ENCODE data around the gene CORO2A.

CORO2A gene

DNA sequence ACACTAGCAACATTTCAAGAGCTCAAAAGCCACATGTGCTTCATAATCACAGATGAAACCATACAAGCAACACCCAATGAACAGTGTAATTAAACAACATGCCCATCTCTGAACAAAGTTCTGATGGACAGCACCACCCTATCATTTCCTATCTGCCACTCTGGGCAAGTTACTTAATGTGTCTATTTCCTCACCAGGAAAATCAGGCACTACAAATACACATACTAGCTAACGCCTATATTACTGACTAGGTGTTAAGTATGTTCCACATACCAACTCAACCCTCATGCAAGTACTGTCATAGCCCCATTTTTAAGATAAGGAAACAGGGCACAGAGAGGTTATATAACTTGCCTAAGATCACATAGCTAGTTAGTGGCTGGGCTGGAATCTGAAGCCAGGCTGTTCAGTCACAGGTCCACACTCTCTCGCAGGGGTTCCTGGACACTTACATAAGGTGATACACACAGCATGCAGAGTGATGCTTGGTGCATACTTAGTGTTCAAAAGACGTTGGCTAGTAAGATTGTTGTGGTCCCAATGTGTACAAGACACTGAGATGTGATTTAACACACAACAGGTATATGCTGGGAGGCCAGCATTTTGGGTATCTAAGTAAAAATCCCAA lies 24.2 kb downstream of the CORO2A start:
- no peak for DNase-seq (ENCODE audit: low spot score)

- DNase-seq (ENCODE audit: low spot score): no peak
Measured at GRCh38 chr9:98164912-98165311, 27.5 kb downstream of the CORO2A start.

- no peak for DNase-seq (ENCODE audit: low spot score)
Measured at GRCh38 chr9:98162613-98163012, 29.8 kb downstream of the CORO2A start.

- no peak for DNase-seq (ENCODE audit: low spot score)
Measured at GRCh38 chr9:98161851-98162250, 30.6 kb downstream of the CORO2A start.

DNA sequence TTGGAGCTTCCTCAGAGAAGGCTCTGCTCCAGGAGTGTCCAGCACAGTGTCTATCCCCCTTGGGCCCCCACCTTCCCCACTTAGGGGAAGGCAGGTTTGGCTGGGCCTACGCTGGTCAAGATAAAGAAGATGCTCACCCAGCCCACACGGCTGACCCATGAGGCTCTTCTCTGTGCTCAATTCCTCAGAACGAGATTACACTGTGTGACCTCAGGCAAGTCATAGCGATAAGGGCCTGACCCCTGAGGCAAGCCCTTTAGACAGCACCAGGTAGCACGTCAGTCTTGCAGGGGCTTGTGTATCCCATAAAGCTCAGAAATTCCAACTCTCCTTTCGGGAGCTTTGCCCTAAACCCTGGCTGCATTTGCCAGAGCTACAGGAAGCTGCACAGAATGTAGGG lies 32.6 kb downstream of the CORO2A start:
- DNase-seq (ENCODE audit: low spot score): no peak

GRCh38 chr9:98159301-98159700 lies 33.1 kb downstream of the CORO2A start:
- no peak for DNase-seq (ENCODE audit: low spot score)

DNA sequence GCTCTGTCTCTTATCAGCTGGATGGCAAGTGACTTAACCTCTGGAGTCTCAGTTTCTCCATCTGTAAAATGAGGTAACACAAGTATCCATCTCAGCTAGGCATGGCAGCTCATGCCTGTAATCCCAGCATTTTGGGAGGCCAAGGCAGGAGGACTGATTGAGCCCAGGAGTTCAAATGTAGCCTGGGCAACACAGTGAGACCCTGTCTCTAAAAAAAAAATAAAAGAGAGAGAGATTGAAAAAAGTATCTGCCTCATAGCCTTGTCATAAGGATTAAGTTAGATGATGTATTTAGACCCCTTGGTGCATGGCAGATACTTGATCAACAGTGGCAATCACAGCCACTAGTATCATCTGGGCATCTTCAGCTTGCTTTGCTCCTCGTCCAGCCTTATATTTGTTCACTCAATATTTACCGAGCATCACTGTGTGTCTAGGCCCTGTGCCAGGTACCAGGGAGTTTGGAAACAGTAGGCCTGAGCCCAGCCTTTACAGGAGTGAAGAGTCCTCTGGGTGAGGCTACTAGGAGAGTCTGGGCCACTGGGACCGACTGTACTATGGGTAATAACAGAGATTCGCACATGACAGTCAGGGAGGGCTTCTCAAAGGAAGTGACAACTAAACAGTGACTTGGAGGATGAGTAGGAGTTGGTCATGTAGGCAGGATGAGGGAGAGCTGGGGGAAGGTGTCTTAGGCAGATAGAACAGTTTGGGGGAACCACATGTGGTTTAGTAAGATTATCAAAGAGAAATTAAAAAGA lies 34.2 kb downstream of the CORO2A start:
- no peak for DNase-seq (ENCODE audit: low spot score)

- DNase-seq (ENCODE audit: low spot score): no peak
Measured at GRCh38 chr9:98157372-98157771, 35.1 kb downstream of the CORO2A start.

DNA sequence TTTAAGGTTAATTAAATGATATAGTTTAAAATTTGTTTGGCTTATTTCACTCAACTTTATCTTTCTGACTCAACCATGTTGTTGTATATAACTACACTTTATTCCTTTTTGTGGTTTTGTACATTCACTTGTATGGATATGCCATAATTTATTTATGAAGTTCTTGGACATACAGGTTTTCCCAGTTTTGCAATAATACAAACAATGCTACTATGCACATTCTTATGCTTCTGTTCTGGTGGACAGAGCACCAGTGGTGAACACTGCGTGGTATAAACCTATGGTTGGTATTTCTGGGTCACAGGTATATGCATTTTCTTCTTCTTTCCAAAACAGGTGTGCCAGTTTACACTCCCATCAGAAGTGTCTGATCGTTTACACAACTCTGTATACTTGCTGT lies 37.8 kb downstream of the CORO2A start:
- DNase-seq (ENCODE audit: low spot score): no peak

GRCh38 chr9:98152526-98152925 lies 39.9 kb downstream of the CORO2A start:
- no peak for DNase-seq (ENCODE audit: low spot score)

DNA sequence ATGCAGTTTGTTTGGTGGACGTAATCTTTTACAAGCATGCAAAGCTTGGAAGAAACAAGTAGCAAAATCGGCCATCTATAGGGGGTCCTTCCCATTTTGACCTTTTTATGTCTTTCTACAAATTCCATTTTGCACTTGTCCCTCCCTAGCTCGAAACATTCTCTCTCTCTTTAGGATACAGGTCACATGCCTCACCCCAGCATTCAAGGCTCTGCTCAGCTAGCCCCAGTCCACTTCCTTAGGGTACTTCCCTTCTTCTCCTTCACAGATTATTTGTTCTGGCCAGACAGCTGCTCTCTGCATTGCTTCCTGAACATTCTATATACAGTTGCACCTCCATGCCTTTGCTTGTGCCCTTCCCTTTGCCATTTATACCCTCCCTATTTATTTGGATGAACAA lies 41.7 kb downstream of the CORO2A start:
- no peak for DNase-seq (ENCODE audit: low spot score)

DNA sequence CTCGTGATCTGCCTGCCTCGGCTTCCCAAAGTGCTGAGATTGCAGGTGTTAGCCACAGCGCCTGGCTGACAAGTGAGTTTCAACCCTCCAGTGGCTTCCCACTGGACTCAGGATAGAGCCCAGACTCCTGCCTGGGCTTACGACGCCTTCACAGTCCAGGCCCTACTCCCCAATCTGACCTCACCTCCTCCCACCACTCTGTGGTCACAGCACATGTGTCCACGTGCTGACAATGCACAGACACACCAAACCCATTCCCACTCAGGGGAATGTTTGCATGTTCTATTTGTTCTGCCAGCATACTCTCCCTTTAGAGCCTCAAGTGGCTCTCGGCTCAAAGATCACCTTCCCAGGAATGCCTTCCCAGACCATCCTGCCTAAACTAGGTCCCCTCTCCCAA lies 42.3 kb downstream of the CORO2A start:
- no peak for DNase-seq (ENCODE audit: low spot score)

DNA sequence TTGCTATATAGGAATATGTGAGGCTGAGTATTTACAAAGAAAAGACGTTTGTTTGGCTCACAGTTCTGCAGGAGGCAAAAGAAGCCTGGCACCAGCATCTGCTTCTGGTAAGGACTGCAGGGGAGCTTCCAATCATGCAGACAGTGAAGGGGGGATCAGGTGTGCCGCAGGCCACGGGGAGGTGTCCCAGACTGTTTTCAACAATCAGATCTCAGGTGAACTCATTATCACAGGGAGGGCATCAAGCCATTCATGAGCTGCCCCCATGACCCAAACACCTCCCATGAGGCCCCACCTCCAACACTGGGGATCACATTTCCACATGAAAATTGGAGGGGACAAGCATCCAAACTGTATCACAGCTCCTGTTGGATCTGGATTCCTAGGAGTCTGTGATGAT lies 43.0 kb downstream of the CORO2A start:
- DNase-seq (ENCODE audit: low spot score): no peak

GRCh38 chr9:98148486-98148885 lies 44.0 kb downstream of the CORO2A start:
- no peak for DNase-seq (ENCODE audit: low spot score)

DNA sequence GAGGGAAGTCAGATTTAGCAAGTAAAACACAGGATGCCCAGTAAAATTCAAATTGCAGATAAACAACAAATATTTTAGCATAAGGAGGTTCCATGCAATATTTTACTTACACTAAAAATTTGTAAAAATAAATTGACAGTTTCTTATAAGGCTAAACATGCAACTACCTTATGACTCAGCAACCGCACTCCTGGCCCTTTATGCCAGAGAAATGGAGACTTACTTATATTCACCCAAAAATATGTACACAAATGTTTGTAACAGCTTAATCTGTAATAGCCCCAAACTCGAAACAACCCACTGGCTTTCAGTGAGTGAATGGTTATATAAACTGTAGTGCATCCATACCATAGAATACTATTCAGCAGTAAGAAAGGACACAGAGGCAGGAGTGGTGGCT lies 44.9 kb downstream of the CORO2A start:
- DNase-seq (ENCODE audit: low spot score): no peak

DNA sequence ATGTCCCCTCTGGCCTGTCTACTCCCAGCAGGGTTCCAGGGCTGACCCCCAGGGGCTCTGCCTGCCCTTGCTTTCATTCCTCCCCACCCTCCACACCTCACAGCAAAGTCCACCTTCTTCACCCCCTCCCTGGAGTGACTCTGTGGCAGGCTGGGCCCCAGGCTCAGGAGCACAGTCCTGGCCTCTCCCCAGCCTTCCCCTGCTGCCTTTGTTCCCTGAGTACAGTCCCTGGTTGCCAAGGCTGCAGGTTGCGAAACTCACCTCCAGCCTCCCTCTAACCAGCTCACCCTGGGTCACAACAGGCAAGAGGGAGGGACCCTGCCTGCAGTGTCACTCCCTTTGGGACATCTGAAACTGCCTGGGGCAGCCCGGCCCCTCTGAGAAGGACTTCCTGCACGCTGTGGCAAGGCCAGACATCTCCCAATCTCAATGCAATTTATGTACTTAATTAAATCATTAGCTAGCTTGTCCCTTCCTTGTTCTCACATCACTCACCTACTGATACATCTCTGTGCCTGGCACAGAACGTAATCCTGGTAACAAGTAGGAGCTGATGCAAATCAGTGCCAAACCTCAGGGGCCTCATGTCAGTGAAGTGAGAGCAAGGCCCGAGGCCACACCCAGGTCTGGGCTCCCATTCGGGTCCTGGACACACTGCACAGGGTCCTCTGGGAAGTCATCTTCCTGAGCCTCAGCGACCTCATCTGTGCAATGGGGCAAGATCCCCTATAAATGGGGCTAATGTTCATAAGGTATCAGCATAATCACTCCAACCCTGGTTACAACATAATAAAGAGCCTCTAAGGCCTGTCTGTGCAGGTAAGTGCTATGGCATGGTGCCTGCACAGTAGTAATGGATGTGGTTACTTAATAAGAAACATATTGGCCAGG lies 46.1 kb downstream of the CORO2A start:
- no peak for DNase-seq (ENCODE audit: low spot score)

DNA sequence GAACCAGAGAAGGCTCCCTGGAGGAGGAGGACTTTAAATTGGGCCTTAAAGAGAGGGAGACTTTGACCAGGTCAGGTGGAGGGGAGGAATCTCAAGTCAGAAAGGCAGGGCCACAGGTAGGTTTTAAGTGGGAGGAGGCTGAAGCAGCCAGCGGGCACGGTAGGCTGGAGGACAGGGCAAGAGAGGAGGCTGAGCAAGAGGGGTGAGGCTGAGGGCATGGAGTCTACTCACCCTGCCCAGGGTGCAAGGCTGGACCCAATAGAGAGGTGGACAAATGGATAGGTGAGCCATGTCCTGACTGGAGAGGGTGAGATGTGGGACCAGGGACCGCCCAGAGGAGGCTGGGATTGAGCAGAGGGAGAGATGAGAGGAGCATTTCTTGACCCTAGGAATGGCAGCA lies 47.8 kb downstream of the CORO2A start:
- no peak for DNase-seq (ENCODE audit: low spot score)

DNA sequence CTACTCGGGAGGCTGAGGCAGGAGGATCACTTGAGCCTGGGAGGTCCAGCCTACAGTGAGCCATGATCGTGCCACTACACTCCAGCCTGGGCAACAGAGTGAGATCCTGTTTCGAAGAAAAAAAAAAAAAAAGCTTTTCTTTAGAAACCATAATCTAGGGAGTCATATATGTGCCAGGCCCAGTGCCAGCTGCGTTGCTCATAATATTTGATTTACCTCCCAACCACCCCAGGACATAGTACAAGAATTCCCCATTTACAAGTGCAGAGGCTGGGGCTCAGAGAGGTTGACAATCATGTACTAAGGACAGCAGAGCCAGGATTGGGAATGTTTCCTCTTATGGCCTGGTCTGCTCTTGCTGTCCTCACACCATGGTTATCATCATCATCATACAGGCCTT lies 48.4 kb downstream of the CORO2A start:
- no peak for DNase-seq (ENCODE audit: low spot score)

- no peak for DNase-seq (ENCODE audit: low spot score)
Measured at GRCh38 chr9:98142925-98143481, 49.4 kb downstream of the CORO2A start.

DNA sequence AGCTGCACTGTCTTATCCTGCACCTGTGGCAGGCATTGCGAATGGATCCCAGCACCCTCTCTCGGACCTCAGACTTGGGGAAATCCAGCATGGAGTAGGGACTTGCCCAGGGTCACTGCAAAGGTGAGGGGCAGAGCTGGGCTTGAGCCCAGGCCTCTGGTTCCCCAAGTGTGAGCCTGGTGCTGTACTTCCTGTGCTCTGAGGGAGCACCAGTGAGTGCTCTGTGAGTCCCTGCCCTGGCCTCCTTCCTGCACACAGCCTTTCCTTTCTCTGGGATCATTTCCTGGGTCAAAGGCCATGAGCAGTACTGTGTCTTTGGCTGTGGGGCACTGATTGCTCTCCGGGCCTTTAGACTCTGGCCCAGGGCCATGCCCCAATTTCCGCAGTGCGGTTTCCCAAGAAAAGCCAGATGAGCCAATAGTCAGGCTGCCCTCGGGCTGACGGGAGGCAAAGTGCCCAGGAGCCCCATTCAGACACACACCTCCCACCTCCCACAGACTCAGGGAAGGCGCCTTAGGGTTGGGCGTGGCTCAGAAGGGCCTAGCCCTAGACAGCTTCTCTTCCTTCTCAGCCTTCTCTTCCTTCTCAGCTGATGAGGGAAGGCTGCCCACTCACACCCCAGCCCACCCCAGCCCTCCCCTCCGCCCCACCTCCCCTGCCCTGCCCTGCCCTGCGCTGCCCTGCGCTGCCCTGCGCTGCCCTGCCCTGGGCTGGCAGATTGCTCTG lies 50.1 kb downstream of the CORO2A start:
- DNase-seq (ENCODE audit: low spot score): no peak

- no peak for DNase-seq (ENCODE audit: low spot score)
Measured at GRCh38 chr9:98140503-98140902, 51.9 kb downstream of the CORO2A start.

DNA sequence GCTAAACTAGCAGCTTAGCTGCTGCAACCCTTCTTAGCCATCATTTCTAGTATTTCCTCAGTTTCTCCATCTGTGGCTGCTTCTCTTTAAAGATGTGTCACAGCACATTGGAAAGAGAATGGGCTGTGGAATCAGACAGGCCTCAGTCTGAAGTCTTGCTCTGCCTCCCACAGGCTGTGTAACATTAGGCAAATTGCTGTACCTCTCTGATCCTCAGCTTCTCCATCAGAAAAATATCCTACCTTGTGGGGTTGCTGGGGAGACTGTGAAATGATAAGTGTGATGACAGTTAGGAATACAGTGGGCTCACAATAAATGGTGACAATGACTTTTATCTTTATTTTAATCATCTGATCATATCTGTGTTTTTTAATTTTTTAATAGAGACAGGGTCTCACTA lies 55.9 kb downstream of the CORO2A start:
- DNase-seq (ENCODE audit: low spot score): no peak
